IgD-negative memory B cell (primary cell): Measurements from ENCODE around the gene MAD1L1. TPM values are rescaled to one million over a fixed set of nuclear protein-coding genes. Genes with fewer than 3 reads are reported as not detected.
A peak's percentile ranks its signal among the peaks of the same experiment; 100 is the strongest.

Source experiments
- H3K27ac Mint-ChIP-seq, 3 donors: one replicate each; pipeline ENCODE4 v1.8.0; 2020 to 2022; ENCODE audit warnings: mild to moderate bottlenecking in 3 of 3, mixed read lengths in 3 of 3, moderate library complexity in 1 of 3
- H3K27me3 Mint-ChIP-seq: one replicate; pipeline ENCODE4 v1.8.0; 2021; ENCODE audit warnings: mixed read lengths
- H3K36me3 Mint-ChIP-seq: one replicate; pipeline ENCODE4 v1.8.0; 2020; ENCODE audit warnings: mild to moderate bottlenecking, mixed read lengths
- H3K4me1 Mint-ChIP-seq, 3 donors: one replicate each; pipeline ENCODE4 v1.8.0; 2020 to 2022; ENCODE audit warnings: mixed read lengths in 3 of 3, mild to moderate bottlenecking in 1 of 3
- H3K4me3 Mint-ChIP-seq, 4 donors: one replicate each; pipeline ENCODE4 v1.8.0; 2020 to 2022; ENCODE audit warnings: mild to moderate bottlenecking in 4 of 4, mixed read lengths in 4 of 4, moderate library complexity in 3 of 4
- H3K9me3 Mint-ChIP-seq, 3 donors: one replicate each; pipeline ENCODE4 v1.8.0; 2020 to 2021; ENCODE audit warnings: mixed read lengths in 3 of 3, mild to moderate bottlenecking in 1 of 3
- polyA plus RNA-seq: library from polyadenylated mRNA; unstranded; fragments of 300-500 nt; fragmentation: Illumina TruSeq; gene quantifications from one replicate; pipeline ENCODE4 v1.2.3, GENCODE V29; 2021

The MAD1L1 gene
- polyA plus RNA-seq, 1 donor from 2014 or later: 133 TPM

GRCh38 chr7:1901431-1902210, 331.1 kb downstream of the MAD1L1 start:
- Mint-ChIP-seq H3K9me3 (no peaks in the 10 kb centered on the region), H3K27ac (no peak overlapping the region), H3K4me3 (no peak overlapping the region), H3K36me3 (peaks cover 5% of the 10 kb centered on the region), H3K4me1 (no peaks in the 10 kb centered on the region), H3K27me3 (no peaks in the 10 kb centered on the region)

- H3K4me3 Mint-ChIP-seq: no peak overlapping the region
- H3K27me3 Mint-ChIP-seq: no peaks in the 10 kb centered on the region
- H3K36me3 Mint-ChIP-seq: peaks cover 3% of the 10 kb centered on the region
- H3K4me1 Mint-ChIP-seq: no peaks in the 10 kb centered on the region
- H3K27ac Mint-ChIP-seq: no peak overlapping the region
- no peaks in the 10 kb centered on the region for H3K9me3 Mint-ChIP-seq
These were observed 331.9 kb downstream of the MAD1L1 start for GRCh38 chr7:1900847-1901246.

GRCh38 chr7:1899951-1900762, 332.6 kb downstream of the MAD1L1 start:
- Mint-ChIP-seq H3K4me1 (no peaks in the 10 kb centered on the region), H3K27ac (no peak overlapping the region), H3K9me3 (no peaks in the 10 kb centered on the region), H3K27me3 (no peaks in the 10 kb centered on the region), H3K36me3 (peaks cover 3% of the 10 kb centered on the region), H3K4me3 (no peak overlapping the region)

GRCh38 chr7:1899196-1899595, 333.5 kb downstream of the MAD1L1 start:
- H3K4me1 Mint-ChIP-seq: no peaks in the 10 kb centered on the region
- no peaks in the 10 kb centered on the region for H3K27me3 Mint-ChIP-seq
- no peaks in the 10 kb centered on the region for H3K9me3 Mint-ChIP-seq
- peaks cover 3% of the 10 kb centered on the region for H3K36me3 Mint-ChIP-seq
- no peak overlapping the region for H3K4me3 Mint-ChIP-seq
- no peak overlapping the region for H3K27ac Mint-ChIP-seq

GRCh38 chr7:1898628-1899185, 334.0 kb downstream of the MAD1L1 start:
- Mint-ChIP-seq H3K27me3 (no peaks in the 10 kb centered on the region), H3K27ac (no peak overlapping the region), H3K9me3 (no peaks in the 10 kb centered on the region), H3K4me3 (no peak overlapping the region), H3K4me1 (no peaks in the 10 kb centered on the region), H3K36me3 (peaks cover 3% of the 10 kb centered on the region)

- Mint-ChIP-seq H3K36me3 (peaks cover 3% of the 10 kb centered on the region), H3K4me1 (no peaks in the 10 kb centered on the region), H3K27me3 (no peaks in the 10 kb centered on the region), H3K4me3 (peak overlapping the region in 1 of 4 donors; percentile 60), H3K27ac (no peak overlapping the region), H3K9me3 (no peaks in the 10 kb centered on the region)
These were observed 334.7 kb downstream of the MAD1L1 start for GRCh38 chr7:1897861-1898627.

- no peak overlapping the region for H3K27ac Mint-ChIP-seq
- H3K4me1 Mint-ChIP-seq: no peaks in the 10 kb centered on the region
- H3K4me3 Mint-ChIP-seq: peak overlapping the region in 1 of 4 donors; percentile 60
- no peaks in the 10 kb centered on the region for H3K9me3 Mint-ChIP-seq
- H3K27me3 Mint-ChIP-seq: no peaks in the 10 kb centered on the region
- H3K36me3 Mint-ChIP-seq: peaks cover 3% of the 10 kb centered on the region
These were observed 335.5 kb downstream of the MAD1L1 start for GRCh38 chr7:1897076-1897860.

- Mint-ChIP-seq H3K9me3 (no peaks in the 10 kb centered on the region), H3K4me1 (peaks cover 0 to 4% (median 0%) of the 10 kb centered on the region in 3 donors), H3K4me3 (no peak overlapping the region), H3K27ac (no peak overlapping the region), H3K36me3 (peaks cover 3% of the 10 kb centered on the region), H3K27me3 (no peaks in the 10 kb centered on the region)
These were observed 336.9 kb downstream of the MAD1L1 start for GRCh38 chr7:1895664-1896515.

GRCh38 chr7:1894906-1895663, 337.7 kb downstream of the MAD1L1 start:
- H3K27ac Mint-ChIP-seq: no peak overlapping the region
- H3K36me3 Mint-ChIP-seq: peaks cover 3% of the 10 kb centered on the region
- no peak overlapping the region for H3K4me3 Mint-ChIP-seq
- H3K9me3 Mint-ChIP-seq: no peaks in the 10 kb centered on the region
- no peaks in the 10 kb centered on the region for H3K27me3 Mint-ChIP-seq
- peaks cover 0 to 4% (median 0%) of the 10 kb centered on the region in 3 donors for H3K4me1 Mint-ChIP-seq

GRCh38 chr7:1894313-1894900, 338.3 kb downstream of the MAD1L1 start:
- Mint-ChIP-seq H3K4me3 (no peak overlapping the region), H3K36me3 (peaks cover 3% of the 10 kb centered on the region), H3K4me1 (peaks cover 0 to 4% (median 0%) of the 10 kb centered on the region in 3 donors), H3K27ac (no peak overlapping the region), H3K27me3 (no peaks in the 10 kb centered on the region), H3K9me3 (no peaks in the 10 kb centered on the region)

- no peak overlapping the region for H3K4me3 Mint-ChIP-seq
These were observed 339.3 kb downstream of the MAD1L1 start for GRCh38 chr7:1893451-1893850.

GRCh38 chr7:1893036-1893435, 339.7 kb downstream of the MAD1L1 start:
- Mint-ChIP-seq H3K27me3 (no peaks in the 10 kb centered on the region), H3K9me3 (no peaks in the 10 kb centered on the region), H3K36me3 (peaks cover 4% of the 10 kb centered on the region), H3K27ac (no peak overlapping the region), H3K4me3 (no peak overlapping the region), H3K4me1 (peaks cover 0 to 4% (median 1%) of the 10 kb centered on the region in 3 donors)

More at GRCh38 chr7:1893451-1893850, 339.3 kb downstream of the MAD1L1 start:
- Mint-ChIP-seq H3K27me3 (no peaks in the 10 kb centered on the region), H3K27ac (no peak overlapping the region), H3K9me3 (no peaks in the 10 kb centered on the region), H3K36me3 (peaks cover 4% of the 10 kb centered on the region), H3K4me1 (peaks cover 0 to 4% (median 1%) of the 10 kb centered on the region in 3 donors)
